Fibroblast of lung (primary cell): ENCODE results near the gene NEK7.

ENCODE experiments used
- CTCF ChIP-seq, 2 donors: IDR thresholded peaks in 1 of 2; conservative IDR thresholded peaks in 1 of 2; 1 replicate in 1 of 2; 2 replicates in 1 of 2; pipeline ENCODE4 v1.5.1; 2011 to 2012; ENCODE audit warnings: low read length in 2 of 2, control low read depth in 1 of 2, inconsistent platforms in 1 of 2, low read depth in 1 of 2, mild to moderate bottlenecking in 1 of 2
- EZH2 ChIP-seq: IDR thresholded peaks from 2 replicates; pipeline ENCODE4 v1.5.1; 2012; ENCODE audit warnings: low read length, control low read depth, mild to moderate bottlenecking; ENCODE audit errors: missing control alignments

DNA sequence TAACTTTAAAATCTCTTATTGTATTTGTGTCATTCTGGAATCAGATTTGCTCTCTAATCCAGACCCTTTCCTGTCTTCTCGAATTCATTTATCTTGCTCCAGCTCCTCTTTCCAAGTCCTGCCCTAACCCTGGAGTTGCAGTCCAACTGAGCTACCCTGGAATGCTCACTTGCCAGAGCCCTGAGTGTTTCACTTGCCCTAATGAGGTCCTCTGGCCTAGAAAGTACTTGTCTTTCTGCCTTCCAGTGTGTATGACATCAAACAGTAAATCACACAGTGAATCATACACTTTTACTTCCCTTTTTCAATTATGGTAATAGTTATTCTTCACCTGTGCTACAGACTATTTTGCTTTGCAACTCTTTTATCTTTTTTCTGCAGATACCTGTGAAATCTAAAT lies 96.9 kb downstream of the NEK7 start:
- TF ChIP-seq CTCF (conservative IDR thresholded peaks at IDR 0.05 in 1 of 2, IDR thresholded peaks at IDR 0.05 in 1 of 2; ENCODE audit: low read depth in 1 of 2, low read length in 2 of 2) (no peak), EZH2 (no peak)
